GM12878 (cell line): Measurements from ENCODE around the gene TNXB. TPM values are rescaled to one million over a fixed set of nuclear protein-coding genes. Genes with fewer than 3 reads are reported as not detected.

Source experiments
- ATAC-seq: fragments of 200-7000 bp; cut with Tn5 transposase; 3 replicates; pipeline ENCODE4 v1.9.1; 2020; ENCODE audit warnings: mild to moderate bottlenecking, moderate library complexity
- BruUV-seq: library from RNA; stranded (reverse); fragments of 400-500 nt; replicated peaks from 2 replicates; lab custom pipeline; 2021; lab: Mats Ljungman, UMichigan
- CTCF ChIA-PET: fragments of 300-600 bp; sonication (Branson Sonifier 250); formaldehyde crosslinking; extraction: SDS; loops from one replicate; lab custom pipeline; 2021; ENCODE audit warnings: inconsistent platforms; lab: Yijun Ruan, JAX
- POLR2A ChIA-PET: fragments of 350-600 bp; formaldehyde crosslinking; extraction: SDS; loops from one replicate; lab custom pipeline; 2021; ENCODE audit warnings: inconsistent platforms; lab: Charles Lee
- RAD21 ChIA-PET: fragments of 300-600 bp; sonication (Branson Sonifier 250); formaldehyde crosslinking; loops from one replicate; lab custom pipeline; 2023; ENCODE audit warnings: antibody characterized with exemption; ENCODE audit not compliant: unreplicated experiment; lab: Charles Lee
- SMC1A ChIA-PET: fragments of 300-600 bp; sonication (Branson Sonifier 250); formaldehyde crosslinking; loops from one replicate; lab custom pipeline; 2023; ENCODE audit not compliant: unreplicated experiment, uncharacterized antibody; lab: Charles Lee
- DNase-seq: peaks from one replicate; pipeline ENCODE4 v3.0.0-alpha.2; 2011; ENCODE audit warnings: low read depth, low spot score
- FAIRE-seq: peaks from 3 replicates; lab custom pipeline; 2011; peaks lifted over from hg19 to GRCh38; lab: Jason Lieb, UNC
- H2AFZ ChIP-seq: 2 replicates; pipeline ENCODE4 v1.6.0; 2011; ENCODE audit warnings: low read depth, low read length, control low read depth; ENCODE audit not compliant: control insufficient read depth
- H3K27ac ChIP-seq: 2 replicates; pipeline ENCODE4 v1.5.1; 2011; ENCODE audit warnings: control low read depth; ENCODE audit not compliant: control insufficient read depth, insufficient read depth
- H3K27me3 ChIP-seq, 2 experiments: replicated peaks in 1 of 2; 2 replicates each; pipeline versions ENCODE4 v1.6.0 to v1.6.1; 2011; ENCODE audit warnings: low read length in 1 of 2; ENCODE audit not compliant: control insufficient read depth in 2 of 2, insufficient read depth in 2 of 2
- H3K36me3 ChIP-seq, 2 experiments: 2 replicates each; pipeline ENCODE4 v1.5.1; 2011; ENCODE audit warnings: low read length in 1 of 2; ENCODE audit not compliant: control insufficient read depth in 2 of 2, insufficient read depth in 2 of 2
- H3K4me1 ChIP-seq: 2 replicates; pipeline ENCODE4 v1.6.1; 2011; ENCODE audit warnings: mild to moderate bottlenecking, low read length, moderate library complexity, mixed read lengths; ENCODE audit not compliant: control insufficient read depth, insufficient read depth
- H3K4me2 ChIP-seq: 2 replicates; pipeline ENCODE4 v1.6.0; 2011; ENCODE audit warnings: control low read depth; ENCODE audit not compliant: control insufficient read depth, insufficient read depth
- H3K4me3 ChIP-seq: fragments of 200-600 bp; sonication (generic); 2 replicates; pipeline ENCODE4 v1.5.1; 2016
- H3K79me2 ChIP-seq: 2 replicates; pipeline ENCODE4 v1.6.0; 2011; ENCODE audit warnings: low read length; ENCODE audit not compliant: control insufficient read depth, insufficient read depth
- H3K9ac ChIP-seq: 2 replicates; pipeline ENCODE4 v1.8.0; 2011; ENCODE audit warnings: low read length, control low read depth, mixed read lengths; ENCODE audit not compliant: control insufficient read depth, insufficient read depth
- H3K9me3 ChIP-seq: replicated peaks from 3 replicates; pipeline ENCODE4 v1.5.1; 2011; ENCODE audit warnings: mild to moderate bottlenecking, low read length; ENCODE audit not compliant: control insufficient read depth, insufficient read depth
- H4K20me1 ChIP-seq: 2 replicates; pipeline ENCODE4 v1.6.0; 2011; ENCODE audit not compliant: control insufficient read depth, insufficient read depth
- CBFB ChIP-seq: IDR thresholded peaks from 2 replicates; pipeline ENCODE4 v1.6.1; 2016; ENCODE audit warnings: antibody characterized with exemption, low read depth
- HDAC2 ChIP-seq: fragments of 200-600 bp; sonication (generic); IDR thresholded peaks from 2 replicates; pipeline ENCODE4 v1.6.1; 2017
- HDAC6 ChIP-seq: fragments of 200-600 bp; sonication (generic); IDR thresholded peaks from one replicate; pipeline ENCODE4 v1.8.0; 2017; ENCODE audit warnings: antibody characterized with exemption; ENCODE audit not compliant: unreplicated experiment
- IKZF1 ChIP-seq: fragments of 450-650 bp; conservative IDR thresholded peaks from 2 replicates; pipeline ENCODE4 v1.6.1; 2017; ENCODE audit warnings: antibody characterized with exemption, mild to moderate bottlenecking
- NR2C2 ChIP-seq: IDR thresholded peaks from 2 replicates; pipeline ENCODE4 v1.6.1; 2011; ENCODE audit warnings: borderline replicate concordance, low read depth; ENCODE audit not compliant: control insufficient read depth, insufficient read length
- POU2F2 ChIP-seq: IDR thresholded peaks from 3 replicates; pipeline ENCODE4 v1.6.1; 2011; ENCODE audit warnings: low read depth, mild to moderate bottlenecking, low read length, borderline replicate concordance
- TCF12 ChIP-seq: IDR thresholded peaks from 2 replicates; pipeline ENCODE4 v1.6.1; 2011; ENCODE audit warnings: low read depth, mild to moderate bottlenecking, low read length
- ZBED1 ChIP-seq: IDR thresholded peaks from 2 replicates; pipeline ENCODE4 v1.6.1; 2016; ENCODE audit warnings: borderline replicate concordance
- ZNF384 ChIP-seq: IDR thresholded peaks from 2 replicates; pipeline ENCODE4 v1.6.1; 2012; ENCODE audit warnings: low read depth, mild to moderate bottlenecking, low read length, improper control_type of control experiment, borderline replicate concordance
- WGBS: methylation state at CpG from one replicate; pipeline ENCODE4 v1.1.6; 2016; ENCODE audit warnings: low lambda C conversion rate; ENCODE audit not compliant: insufficient replicate concordance, insufficient coverage; ENCODE audit errors: missing lambda C conversion rate; 5-methylcytosine and 5-hydroxymethylcytosine counted together
- in situ Hi-C: fragments of 300-500 bp; cut with MboI; formaldehyde crosslinking; loops from 9 replicates; pipeline ENCODE4 v1.14.3; 2018; ENCODE audit warnings: mixed read lengths
- intact Hi-C: fragments of 100-400 bp; cut with micrococcal nuclease; formaldehyde crosslinking; loops from one replicate; pipeline ENCODE4 v1.14.2; 2022; ENCODE audit not compliant: unreplicated experiment
- polyA plus RNA-seq, 11 experiments: library from polyadenylated mRNA; depleted of rRNA in 4 of 11; unstranded in 6 of 11; stranded (reverse) in 5 of 11; fragments of >200 nt; fragmentation: Nextera tagmentation in 4 of 11; fragmentation: Illumina TruSeq in 1 of 11; extraction: Ambion mirVana in 4 of 11; extraction: Trizol in 1 of 11; gene quantifications; 1 replicate in 1 of 11; 2 replicates in 10 of 11; pipeline versions ENCODE4 v1.2.1 to v1.2.3, GENCODE V29; 2011 to 2016; ENCODE audit warnings: inconsistent platforms in 2 of 11, missing spikeins in 2 of 11, low read depth in 1 of 11
- total RNA-seq, 4 experiments: library from RNA; depleted of rRNA in 3 of 4; stranded (reverse); fragments of >200 nt in 3 of 4; fragmentation: Illumina TruSeq in 1 of 4; extraction: Trizol in 1 of 4; gene quantifications; 2 replicates each; pipeline versions ENCODE4 v1.2.1 to v1.2.3, GENCODE V29; 2013 to 2021
- TF ChIP-seq, protein P1 (sequence below): fragments of 450-650 bp; IDR thresholded peaks from 2 replicates; pipeline ENCODE4 v1.6.1; 2018; ENCODE audit warnings: borderline replicate concordance, mild to moderate bottlenecking; ENCODE audit not compliant: partially characterized antibody
- TF ChIP-seq, protein P2 (sequence below): IDR thresholded peaks from 2 replicates; pipeline ENCODE4 v1.6.1; 2012; ENCODE audit warnings: low read depth, low read length, improper control_type of control experiment
- TF ChIP-seq, protein P3 (sequence below): IDR thresholded peaks from 2 replicates; pipeline ENCODE4 v1.6.1; 2011; ENCODE audit warnings: borderline replicate concordance, low read depth, mild to moderate bottlenecking, moderate library complexity, low read length; ENCODE audit not compliant: insufficient read depth, poor library complexity, severe bottlenecking

The TNXB gene
- total and polyA plus RNA-seq, 10 of the 15 experiments (the other 5 are each of a cell fraction or from before 2014, with no cell fraction given): 0.03 to 2.5 (median 0.68) TPM; not detected in 2

DNA sequence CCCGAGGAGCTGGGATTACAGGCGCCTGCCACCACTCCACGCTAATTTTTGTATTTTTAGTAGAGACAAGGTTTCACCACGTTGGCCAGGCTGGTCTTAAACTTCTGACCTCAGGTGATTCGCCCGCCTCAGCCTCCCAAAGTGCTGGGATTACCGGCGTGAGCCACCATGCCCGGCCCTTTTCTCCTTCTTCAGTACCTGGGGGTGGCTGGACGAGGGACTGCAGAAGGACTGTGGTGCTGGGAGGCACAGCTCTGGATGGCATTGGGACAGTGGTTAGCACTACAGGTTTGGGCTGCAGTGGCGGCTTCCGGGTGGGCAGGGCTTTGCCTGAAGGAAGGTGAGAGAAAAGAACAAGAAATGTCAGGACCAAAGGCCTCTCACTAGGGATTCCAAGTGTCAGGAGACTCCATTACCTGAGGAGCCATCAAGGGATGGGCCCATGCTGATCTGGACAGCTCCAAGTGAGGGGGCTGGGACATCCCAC is 11.5 kb upstream of the TNXB start:
- no peak overlapping the region for H3K27ac ChIP-seq
- ChIA-PET SMC1A (no interaction called here), CTCF (no interaction called here), POLR2A (interaction anchor here (0.6 to 0.7 kb wide), 2 partner anchors 10 to 187 kb away, joined by 3 to 7 read pairs; no protein-coding TSS in a partner anchor), RAD21 (no interaction called here)
- DNase-seq (no peak), FAIRE-seq (no peak), ATAC-seq (no peak)
- no peaks in the 10 kb centered on the region for H3K79me2 ChIP-seq
- no peaks in the 10 kb centered on the region for H3K9me3 ChIP-seq
- H3K4me2 ChIP-seq: no peak overlapping the region
- in situ Hi-C loops: no loop called here
- intact Hi-C loops: no loop called here
- no TSS peak for BruUV-seq
- H3K4me1 ChIP-seq: no peaks in the 10 kb centered on the region
- peaks cover 13 to 25% of the 10 kb centered on the region in 2 experiments for H3K36me3 ChIP-seq
- 84% methylated on average over 12 of the region's 12 CpGs for WGBS
- no peaks in the 10 kb centered on the region; the same call in 1 of the 2 replicates for H4K20me1 ChIP-seq
- H2AFZ ChIP-seq: no peak overlapping the region
- H3K9ac ChIP-seq: no peak overlapping the region
- no peak overlapping the region for H3K4me3 ChIP-seq
- no peaks in the 10 kb centered on the region for H3K27me3 ChIP-seq
- TF ChIP-seq POU2F2: no peak
- TF ChIP-seq TCF12: no peak
- TF ChIP-seq ZNF384: no peak
- TF ChIP-seq CBFB: no peak
- no peak for TF ChIP-seq NR2C2
- TF ChIP-seq ZBED1: no peak
- TF ChIP-seq, protein P1, sequence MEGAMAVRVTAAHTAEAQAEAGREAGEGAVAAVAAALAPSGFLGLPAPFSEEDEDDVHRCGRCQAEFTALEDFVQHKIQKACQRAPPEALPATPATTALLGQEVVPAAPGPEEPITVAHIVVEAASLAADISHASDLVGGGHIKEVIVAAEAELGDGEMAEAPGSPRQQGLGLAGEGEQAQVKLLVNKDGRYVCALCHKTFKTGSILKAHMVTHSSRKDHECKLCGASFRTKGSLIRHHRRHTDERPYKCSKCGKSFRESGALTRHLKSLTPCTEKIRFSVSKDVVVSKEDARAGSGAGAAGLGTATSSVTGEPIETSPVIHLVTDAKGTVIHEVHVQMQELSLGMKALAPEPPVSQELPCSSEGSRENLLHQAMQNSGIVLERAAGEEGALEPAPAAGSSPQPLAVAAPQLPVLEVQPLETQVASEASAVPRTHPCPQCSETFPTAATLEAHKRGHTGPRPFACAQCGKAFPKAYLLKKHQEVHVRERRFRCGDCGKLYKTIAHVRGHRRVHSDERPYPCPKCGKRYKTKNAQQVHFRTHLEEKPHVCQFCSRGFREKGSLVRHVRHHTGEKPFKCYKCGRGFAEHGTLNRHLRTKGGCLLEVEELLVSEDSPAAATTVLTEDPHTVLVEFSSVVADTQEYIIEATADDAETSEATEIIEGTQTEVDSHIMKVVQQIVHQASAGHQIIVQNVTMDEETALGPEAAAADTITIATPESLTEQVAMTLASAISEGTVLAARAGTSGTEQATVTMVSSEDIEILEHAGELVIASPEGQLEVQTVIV: no peak
- no peak for TF ChIP-seq IKZF1
- TF ChIP-seq, protein P2, sequence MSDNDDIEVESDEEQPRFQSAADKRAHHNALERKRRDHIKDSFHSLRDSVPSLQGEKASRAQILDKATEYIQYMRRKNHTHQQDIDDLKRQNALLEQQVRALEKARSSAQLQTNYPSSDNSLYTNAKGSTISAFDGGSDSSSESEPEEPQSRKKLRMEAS: no peak
- TF ChIP-seq, protein P3, sequence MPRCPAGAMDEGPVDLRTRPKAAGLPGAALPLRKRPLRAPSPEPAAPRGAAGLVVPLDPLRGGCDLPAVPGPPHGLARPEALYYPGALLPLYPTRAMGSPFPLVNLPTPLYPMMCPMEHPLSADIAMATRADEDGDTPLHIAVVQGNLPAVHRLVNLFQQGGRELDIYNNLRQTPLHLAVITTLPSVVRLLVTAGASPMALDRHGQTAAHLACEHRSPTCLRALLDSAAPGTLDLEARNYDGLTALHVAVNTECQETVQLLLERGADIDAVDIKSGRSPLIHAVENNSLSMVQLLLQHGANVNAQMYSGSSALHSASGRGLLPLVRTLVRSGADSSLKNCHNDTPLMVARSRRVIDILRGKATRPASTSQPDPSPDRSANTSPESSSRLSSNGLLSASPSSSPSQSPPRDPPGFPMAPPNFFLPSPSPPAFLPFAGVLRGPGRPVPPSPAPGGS: no peak
- no peak for TF ChIP-seq HDAC6
- TF ChIP-seq HDAC2: no peak
- TF ChIP-seq, all 136 proteins: peak for 0
